Fibroblast of villous mesenchyme (primary cell): ENCODE measurements around the gene MORC2. TPM values are rescaled to one million over a fixed set of nuclear protein-coding genes. Genes with fewer than 3 reads are reported as not detected.
A peak's percentile ranks its signal among the peaks of the same experiment; 100 is the strongest.

Experiments
- DNase-seq: peaks from one replicate; pipeline ENCODE4 v3.0.0-alpha.2; 2010; ENCODE audit warnings: low read depth
- H3K4me3 ChIP-seq: 2 replicates; pipeline ENCODE4 v1.5.1; 2011; ENCODE audit warnings: low read depth, mild to moderate bottlenecking, low read length
- total RNA-seq: library from RNA; depleted of rRNA; stranded (reverse); fragments of >200 nt; gene quantifications from 2 replicates; pipeline ENCODE4 v1.2.3, GENCODE V29; 2012
- TF ChIP-seq, protein P1 (sequence below): IDR thresholded peaks from 2 replicates; pipeline ENCODE4 v1.5.1; 2012; ENCODE audit warnings: low read depth, mild to moderate bottlenecking, low read length; ENCODE audit not compliant: insufficient read depth

MORC2 gene
- total RNA-seq, 1 donor = 24.2 TPM

DNA sequence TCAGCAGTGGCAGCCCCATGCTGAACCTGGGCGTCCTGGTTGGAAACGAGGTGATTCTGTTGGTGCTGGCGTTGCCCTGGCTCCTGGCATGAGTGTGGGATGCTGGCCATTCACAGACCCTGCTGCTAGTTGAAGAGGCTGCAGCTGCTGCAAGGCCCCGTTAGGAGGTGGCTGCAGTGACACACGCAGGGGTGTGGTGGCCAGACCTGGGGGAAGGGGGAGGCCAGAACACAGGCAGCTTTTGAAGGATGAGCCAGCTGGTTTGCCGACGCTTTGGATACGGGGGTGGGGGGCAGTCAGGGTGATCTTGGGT lies 77.2 kb downstream of the MORC2 start:
- no peak for DNase-seq
- H3K4me3 ChIP-seq = no peak overlapping the region
- TF ChIP-seq, protein P1, sequence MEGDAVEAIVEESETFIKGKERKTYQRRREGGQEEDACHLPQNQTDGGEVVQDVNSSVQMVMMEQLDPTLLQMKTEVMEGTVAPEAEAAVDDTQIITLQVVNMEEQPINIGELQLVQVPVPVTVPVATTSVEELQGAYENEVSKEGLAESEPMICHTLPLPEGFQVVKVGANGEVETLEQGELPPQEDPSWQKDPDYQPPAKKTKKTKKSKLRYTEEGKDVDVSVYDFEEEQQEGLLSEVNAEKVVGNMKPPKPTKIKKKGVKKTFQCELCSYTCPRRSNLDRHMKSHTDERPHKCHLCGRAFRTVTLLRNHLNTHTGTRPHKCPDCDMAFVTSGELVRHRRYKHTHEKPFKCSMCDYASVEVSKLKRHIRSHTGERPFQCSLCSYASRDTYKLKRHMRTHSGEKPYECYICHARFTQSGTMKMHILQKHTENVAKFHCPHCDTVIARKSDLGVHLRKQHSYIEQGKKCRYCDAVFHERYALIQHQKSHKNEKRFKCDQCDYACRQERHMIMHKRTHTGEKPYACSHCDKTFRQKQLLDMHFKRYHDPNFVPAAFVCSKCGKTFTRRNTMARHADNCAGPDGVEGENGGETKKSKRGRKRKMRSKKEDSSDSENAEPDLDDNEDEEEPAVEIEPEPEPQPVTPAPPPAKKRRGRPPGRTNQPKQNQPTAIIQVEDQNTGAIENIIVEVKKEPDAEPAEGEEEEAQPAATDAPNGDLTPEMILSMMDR = no peak

DNA sequence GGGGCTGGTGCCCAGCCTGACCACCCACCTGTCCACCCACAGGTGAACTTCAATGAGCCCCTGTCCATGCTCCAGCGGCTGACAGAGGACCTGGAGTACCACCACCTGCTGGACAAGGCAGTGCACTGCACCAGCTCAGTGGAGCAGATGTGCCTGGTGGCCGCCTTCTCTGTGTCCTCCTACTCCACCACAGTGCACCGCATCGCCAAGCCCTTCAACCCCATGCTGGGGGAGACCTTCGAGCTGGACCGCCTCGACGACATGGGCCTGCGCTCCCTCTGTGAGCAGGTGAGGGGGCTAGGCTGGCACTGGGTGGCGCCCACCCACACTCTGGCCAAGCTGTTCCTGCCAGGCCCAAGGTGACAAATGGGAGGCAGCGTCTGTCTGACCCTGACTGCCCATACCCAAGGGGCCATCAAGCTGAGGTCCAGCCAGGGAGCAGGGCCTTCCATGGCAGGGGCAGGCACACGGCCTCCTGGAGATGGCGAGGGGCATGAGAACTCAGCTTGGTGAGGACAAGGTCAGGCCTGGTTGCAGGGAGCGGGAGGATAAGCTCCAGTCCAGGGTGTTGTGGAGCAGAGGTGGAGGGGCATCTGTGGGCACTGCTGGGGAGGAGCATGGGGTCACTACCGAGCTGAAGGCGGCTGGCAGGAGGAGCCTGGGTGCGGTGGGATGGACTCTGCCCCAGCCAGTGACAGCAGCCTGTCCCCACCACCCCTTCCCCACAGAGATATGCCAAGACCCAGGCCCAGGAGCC lies 77.7 kb downstream of the MORC2 start:
- TF ChIP-seq, protein P1 = peak; percentile 68
- DNase-seq = peak; percentile 8
- H3K4me3 ChIP-seq = no peak overlapping the region

DNA sequence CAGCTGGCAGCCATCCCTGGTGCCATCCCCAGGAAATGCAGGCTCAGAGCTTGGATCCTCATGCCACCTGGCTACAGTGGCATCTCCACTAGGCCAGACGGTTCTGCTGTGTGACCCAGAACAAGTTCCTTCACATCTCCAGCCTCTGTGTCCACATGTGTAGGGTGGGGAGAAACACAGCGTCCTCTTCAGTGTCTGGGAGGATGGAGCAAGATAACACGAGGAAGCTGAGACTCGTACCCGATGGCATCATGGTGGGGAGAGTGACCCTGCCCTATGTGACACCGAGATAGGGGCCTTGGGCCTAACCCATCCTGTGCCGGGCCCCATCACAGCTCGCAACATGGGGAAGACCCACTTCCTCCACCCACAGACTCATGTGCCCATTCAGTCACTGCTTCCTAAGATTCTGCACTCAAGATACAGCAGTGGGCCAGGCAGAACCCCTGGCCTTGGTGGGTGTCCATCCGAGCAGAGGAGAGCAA lies 78.5 kb downstream of the MORC2 start:
- no peak overlapping the region for H3K4me3 ChIP-seq
- TF ChIP-seq, protein P1 = no peak
- DNase-seq = no peak

DNA sequence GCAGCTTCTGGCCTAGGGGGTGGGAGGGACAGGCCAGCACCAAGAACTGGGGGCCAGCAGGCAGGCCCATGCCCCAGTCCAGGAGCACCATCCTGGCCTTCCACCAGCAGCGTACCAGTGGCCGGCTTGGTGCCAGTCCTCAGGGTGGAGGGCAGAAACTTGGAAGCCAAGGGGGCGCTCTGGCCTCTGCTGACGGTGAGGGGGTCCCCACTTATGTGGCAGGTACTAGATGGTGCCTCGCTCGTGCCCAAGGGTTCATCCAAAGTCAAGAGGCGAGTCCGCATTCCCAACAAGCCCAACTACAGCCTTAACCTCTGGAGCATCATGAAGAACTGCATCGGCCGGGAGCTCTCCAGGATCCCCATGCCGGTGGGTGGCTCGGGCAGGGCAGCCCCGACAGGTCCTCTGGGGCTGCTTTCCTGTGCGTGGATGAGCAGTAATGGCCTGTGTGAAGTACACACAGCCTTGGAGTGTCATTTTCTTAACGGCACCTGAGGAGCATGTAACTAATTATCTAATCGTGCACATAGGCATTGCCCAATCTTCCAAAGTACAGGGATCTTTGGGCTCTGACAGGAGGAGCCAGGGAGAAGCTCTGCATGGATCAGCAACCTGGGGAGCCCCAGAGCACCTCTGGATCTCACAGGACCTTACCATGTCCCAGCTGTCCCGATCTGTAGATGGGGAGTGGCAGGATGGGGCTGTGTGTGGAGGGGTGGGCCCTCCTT lies 79.1 kb downstream of the MORC2 start:
- H3K4me3 ChIP-seq = no peak overlapping the region
- DNase-seq = no peak
- TF ChIP-seq, protein P1 = no peak

DNA sequence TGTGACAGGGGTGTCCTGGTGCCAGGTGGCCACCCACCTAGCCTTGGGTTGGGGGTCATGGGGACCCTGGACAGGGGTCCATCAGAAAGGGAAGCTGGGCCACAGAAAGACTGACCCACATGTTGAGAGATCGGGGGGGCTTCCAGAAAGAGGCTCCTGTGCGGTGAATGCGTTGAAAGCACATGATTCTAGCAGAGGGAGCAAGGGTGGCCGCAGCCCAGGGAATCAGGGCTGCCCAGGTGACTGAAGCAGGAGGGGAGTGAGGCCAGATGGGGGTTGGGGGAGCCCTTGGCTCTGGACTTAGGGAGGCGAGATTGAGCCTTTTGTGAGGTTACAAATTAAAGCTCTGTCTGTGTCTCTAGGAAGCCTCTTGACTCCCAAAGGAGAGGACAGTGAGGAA lies 80.7 kb downstream of the MORC2 start:
- TF ChIP-seq, protein P1 = no peak
- H3K4me3 ChIP-seq = no peak overlapping the region
- DNase-seq = no peak

DNA sequence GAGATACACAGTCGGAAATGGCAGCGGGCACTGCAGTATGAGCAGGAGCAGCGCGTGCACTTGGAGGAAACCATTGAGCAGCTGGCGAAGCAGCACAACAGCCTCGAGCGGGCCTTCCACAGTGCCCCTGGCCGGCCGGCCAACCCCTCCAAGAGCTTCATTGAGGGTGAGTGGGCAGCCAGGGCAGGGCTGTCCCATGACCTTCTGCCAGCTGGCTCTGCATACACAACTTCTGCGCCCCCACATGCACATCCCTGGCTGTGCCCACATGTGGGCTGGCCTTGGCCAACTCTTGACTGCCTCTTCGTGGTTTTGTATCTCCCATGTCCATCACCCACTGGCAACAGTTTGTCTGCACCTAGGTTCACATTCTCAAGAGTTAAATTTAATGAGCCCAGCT lies 81.1 kb downstream of the MORC2 start:
- DNase-seq = no peak
- no peak overlapping the region for H3K4me3 ChIP-seq
- TF ChIP-seq, protein P1 = no peak
